Heart left ventricle (tissue), 13 donors: ENCODE measurements around the gene CAMK2B.

Experiments
- POLR2A ChIP-seq, 2 donors: fragments of 450-650 bp; IDR thresholded peaks; one replicate each; pipeline ENCODE4 v1.6.1; 2017; ENCODE audit warnings: antibody characterized with exemption in 2 of 2, mild to moderate bottlenecking in 2 of 2, moderate library complexity in 2 of 2
- TF ChIP-seq, protein P1 (sequence below), 12 donors: fragments of 200-600 bp; sonication (generic) in 4 of 12; IDR thresholded peaks; one replicate each; pipeline versions ENCODE4 v1.5.0 to v1.8.0; 2018 to 2022; ENCODE audit warnings: antibody characterized with exemption in 12 of 12, mild to moderate bottlenecking in 5 of 12
- donor health status: ischemic (EF 13 %, LVEDD 7.1; RV severe dilation, severe dysfunction).
- donor health status: DM: no; HTN: yes; CAD: no.
- donor health status: DM: no; HTN: no; CAD: no.
- donor health status: ischemic (EF 25% LVEDD 6.9; RV normal size, moderate dysfunction).
- donor health status: ischemic (EF 25% LVEDD 5.7; RV mildly dilated, moderate dysfunction).
- donor health status: ischemic (EF 35%, LVEDD 5.7; RV mildly dilated, moderate dysfunction).
- donor health status: nonischemic (EF 11% LVEDD 7.7; RV severe dilation, severe dysfunction).
- donor health status: DM: yes; HTN: yes; CAD: no.
- donor health status: PGD.
- donor health status: ischemic (EF 29% LVEDD 5.4; RV normal size, mild dysfunction).
- donor health status: nonischemic (EF 23%, LVEDD 6.1; RV moderate dilation, normal function).

DNA sequence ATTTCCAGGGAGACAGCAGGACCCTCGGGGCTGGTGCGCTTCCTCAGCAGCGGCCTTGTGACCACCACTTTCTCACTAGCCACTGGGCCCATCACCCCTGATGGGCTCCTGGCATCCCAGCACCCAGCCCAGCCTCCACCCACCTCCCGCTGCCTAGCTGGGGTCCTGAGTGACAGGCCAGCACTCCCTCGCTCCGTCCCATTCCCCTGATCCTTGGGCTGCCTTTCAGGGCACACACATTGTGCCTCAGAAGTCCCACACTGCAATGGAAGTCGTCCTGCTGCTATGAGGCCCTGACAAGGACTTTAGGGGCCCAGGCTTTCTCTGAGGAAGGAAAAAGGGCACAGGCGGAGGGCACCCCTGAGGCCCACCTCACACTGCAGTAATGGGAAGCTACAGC is 12.4 kb downstream of the CAMK2B start:
- TF ChIP-seq, protein P1, sequence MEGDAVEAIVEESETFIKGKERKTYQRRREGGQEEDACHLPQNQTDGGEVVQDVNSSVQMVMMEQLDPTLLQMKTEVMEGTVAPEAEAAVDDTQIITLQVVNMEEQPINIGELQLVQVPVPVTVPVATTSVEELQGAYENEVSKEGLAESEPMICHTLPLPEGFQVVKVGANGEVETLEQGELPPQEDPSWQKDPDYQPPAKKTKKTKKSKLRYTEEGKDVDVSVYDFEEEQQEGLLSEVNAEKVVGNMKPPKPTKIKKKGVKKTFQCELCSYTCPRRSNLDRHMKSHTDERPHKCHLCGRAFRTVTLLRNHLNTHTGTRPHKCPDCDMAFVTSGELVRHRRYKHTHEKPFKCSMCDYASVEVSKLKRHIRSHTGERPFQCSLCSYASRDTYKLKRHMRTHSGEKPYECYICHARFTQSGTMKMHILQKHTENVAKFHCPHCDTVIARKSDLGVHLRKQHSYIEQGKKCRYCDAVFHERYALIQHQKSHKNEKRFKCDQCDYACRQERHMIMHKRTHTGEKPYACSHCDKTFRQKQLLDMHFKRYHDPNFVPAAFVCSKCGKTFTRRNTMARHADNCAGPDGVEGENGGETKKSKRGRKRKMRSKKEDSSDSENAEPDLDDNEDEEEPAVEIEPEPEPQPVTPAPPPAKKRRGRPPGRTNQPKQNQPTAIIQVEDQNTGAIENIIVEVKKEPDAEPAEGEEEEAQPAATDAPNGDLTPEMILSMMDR (IDR thresholded peaks at IDR 0.05) = no peak
- TF ChIP-seq POLR2A (IDR thresholded peaks at IDR 0.05) = no peak
